Retinal pigment epithelial cell (primary cell): ENCODE data around the gene ARID5B.

Source experiments
- DNase-seq: peaks from one replicate; pipeline ENCODE4 v3.0.0-alpha.2; 2010; ENCODE audit warnings: low read depth
- H3K4me3 ChIP-seq: 2 replicates; pipeline ENCODE4 v1.5.1; 2011; ENCODE audit warnings: mild to moderate bottlenecking, low read length, control low read depth, moderate library complexity
- TF ChIP-seq, protein P1 (sequence below): conservative IDR thresholded peaks from 2 replicates; pipeline ENCODE4 v1.5.1; 2011; ENCODE audit warnings: low read depth, low read length, control low read depth, inconsistent platforms

Gene ARID5B

DNA sequence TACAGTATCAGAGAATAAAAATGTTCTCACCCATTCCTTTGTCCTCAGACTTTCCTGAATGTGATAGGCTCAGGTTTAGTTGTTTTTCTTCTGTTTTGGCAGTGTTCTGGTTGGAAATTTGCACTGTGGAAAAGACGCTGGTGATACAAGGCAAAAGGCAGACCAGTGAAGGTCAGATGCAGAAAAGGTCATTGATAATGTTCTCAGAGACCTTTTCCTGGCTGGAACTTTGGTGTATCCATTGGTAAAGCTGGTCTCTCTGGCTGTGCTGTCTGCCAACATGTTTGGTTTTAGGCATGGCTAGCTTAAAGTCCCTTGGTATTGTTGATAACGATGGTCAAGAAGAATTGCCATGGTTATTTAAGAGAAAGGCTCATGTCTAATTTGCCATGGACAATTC is 11.5 kb downstream of the ARID5B start:
- H3K4me3 ChIP-seq = no peak overlapping the region
- DNase-seq = no peak
- TF ChIP-seq, protein P1, sequence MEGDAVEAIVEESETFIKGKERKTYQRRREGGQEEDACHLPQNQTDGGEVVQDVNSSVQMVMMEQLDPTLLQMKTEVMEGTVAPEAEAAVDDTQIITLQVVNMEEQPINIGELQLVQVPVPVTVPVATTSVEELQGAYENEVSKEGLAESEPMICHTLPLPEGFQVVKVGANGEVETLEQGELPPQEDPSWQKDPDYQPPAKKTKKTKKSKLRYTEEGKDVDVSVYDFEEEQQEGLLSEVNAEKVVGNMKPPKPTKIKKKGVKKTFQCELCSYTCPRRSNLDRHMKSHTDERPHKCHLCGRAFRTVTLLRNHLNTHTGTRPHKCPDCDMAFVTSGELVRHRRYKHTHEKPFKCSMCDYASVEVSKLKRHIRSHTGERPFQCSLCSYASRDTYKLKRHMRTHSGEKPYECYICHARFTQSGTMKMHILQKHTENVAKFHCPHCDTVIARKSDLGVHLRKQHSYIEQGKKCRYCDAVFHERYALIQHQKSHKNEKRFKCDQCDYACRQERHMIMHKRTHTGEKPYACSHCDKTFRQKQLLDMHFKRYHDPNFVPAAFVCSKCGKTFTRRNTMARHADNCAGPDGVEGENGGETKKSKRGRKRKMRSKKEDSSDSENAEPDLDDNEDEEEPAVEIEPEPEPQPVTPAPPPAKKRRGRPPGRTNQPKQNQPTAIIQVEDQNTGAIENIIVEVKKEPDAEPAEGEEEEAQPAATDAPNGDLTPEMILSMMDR = no peak

DNA sequence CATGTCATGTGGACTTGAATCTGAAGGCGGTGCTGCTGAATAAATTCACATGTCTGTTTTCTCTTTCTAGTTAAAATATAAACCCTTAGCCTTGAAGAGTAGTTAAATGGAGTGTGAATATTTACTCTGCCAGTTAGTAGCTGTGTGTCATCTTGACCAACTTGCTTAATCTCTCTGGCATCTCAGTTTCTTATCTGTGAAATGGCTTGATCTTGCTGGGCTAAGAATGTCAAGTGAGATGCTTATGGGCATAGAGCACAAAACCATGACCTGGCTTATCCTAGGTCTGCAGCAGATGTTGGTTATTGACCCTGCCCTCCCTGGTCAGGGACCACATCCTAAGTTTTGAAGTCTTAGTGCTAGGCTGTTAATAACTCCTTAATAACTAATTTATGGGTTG is 16.6 kb downstream of the ARID5B start:
- TF ChIP-seq, protein P1 = no peak
- H3K4me3 ChIP-seq = no peak overlapping the region
- no peak for DNase-seq

DNA sequence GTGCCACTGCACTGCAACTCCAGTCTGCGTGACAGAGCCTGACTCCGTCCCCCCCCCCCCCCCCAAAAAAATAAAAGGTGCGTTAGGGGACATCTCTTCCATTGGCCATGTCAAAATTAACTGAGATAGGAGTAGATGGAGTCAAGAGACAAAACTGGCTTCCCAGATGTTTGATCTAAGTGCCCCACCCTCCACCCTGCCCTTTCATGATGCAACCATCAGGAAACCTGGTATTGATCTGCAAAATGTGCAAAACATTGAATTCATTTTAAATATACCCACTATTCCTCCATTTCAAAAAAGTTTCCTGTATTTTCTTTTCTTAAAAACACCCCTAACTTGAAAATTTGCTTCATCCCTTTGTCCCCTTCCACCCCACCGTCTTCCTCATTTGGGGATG is 17.5 kb downstream of the ARID5B start:
- no peak overlapping the region for H3K4me3 ChIP-seq
- TF ChIP-seq, protein P1 = no peak
- no peak for DNase-seq

DNA sequence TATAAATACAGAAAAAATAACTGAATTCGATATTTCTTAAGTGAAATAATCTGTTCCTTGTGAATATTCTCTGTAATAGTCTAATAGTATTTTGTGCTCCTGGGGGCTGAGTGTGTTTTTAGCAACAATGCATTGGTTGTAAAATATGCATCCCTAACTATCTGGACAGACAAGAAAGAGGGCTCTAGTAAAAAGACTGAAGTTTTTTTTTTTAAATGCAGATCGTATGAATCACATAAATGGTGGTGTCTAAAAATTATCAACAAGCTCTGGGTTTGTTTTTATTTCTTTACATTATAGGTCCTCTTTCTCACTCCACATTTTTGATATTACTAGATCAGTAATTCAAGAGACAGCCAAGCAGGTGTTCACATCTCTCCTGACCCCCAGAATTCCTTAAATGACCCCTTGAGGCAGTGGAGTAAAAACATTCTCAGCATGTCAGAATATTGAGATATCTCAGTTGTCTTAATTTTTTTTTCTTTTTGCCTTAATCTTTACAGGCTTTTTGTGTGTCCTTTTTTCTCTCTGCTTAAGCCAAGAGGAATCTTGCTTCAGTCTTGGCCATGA is 18.2 kb downstream of the ARID5B start:
- TF ChIP-seq, protein P1 = no peak
- DNase-seq = no peak
- H3K4me3 ChIP-seq = no peak overlapping the region

DNA sequence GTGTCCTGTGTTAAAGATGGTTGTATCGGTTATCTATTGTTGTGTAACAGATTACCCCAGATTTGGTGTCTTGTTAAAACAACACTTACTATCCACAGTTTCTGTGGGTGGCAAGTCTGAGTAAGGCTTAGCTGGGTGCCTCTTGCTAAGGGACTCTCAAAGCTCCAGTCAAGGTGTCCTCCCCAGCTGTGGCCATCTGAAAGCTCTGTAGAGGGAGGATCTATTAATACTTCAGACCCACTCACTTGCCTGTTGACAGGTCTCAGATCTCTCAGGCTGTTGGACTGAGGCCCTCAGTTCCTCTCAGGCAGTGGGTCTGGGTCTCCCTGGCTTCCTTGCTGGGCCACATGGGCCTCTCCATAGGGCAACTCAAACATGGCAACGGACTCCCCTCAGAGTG is 19.6 kb downstream of the ARID5B start:
- H3K4me3 ChIP-seq = no peak overlapping the region
- DNase-seq = no peak
- TF ChIP-seq, protein P1 = no peak

DNA sequence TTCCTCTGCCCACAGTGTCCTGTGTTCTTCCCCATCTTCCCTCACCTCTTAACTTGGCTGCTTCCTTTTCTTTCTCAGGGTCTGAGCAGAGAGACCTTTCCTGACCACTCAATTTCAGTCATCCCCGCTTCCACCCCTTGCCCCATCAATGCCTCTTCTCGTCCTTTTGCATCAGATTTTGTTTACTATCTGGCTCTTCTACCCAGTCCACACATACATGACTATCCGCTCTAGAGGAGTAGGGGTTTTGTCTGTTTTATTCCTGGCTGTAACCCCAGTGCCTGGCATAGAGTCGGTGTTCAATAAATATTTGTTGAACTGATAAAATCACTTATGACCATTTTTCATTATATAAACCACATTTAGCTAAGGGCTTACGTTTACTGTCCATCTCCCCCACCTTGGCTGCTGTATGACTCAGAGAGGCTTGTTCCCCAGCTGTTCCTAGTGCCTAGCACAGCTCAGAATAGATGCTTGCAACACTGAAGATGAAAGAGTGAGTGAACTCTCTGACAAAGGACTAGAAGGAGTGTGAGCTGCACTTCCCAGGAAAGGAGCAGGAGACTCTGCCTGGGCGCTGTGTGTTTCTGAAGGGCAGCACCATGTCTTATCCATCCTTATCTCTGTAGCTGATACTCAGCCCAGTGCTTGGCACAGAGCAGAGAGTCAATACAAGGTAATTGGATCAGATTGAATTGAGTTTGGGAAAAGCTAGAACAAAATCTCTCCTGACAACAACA is 21.9 kb downstream of the ARID5B start:
- TF ChIP-seq, protein P1 = no peak
- H3K4me3 ChIP-seq = no peak overlapping the region
- no peak for DNase-seq

DNA sequence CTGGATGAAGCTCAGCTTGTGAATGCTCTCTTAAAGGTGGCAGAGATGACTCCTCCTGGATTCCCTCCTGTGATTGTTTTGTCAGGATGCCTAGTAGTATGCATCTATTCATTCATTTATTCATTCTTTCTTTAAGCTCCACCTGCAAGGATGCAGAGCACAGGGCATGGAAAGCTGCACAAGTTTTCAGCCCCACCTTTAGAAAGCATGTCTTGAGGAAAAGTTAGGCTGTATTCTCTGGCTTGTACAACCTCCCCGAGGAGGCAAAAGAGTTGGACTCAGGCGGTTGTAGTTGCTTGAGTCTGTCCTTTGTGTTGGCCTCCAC is 22.4 kb downstream of the ARID5B start:
- TF ChIP-seq, protein P1 = no peak
- no peak for DNase-seq
- no peak overlapping the region for H3K4me3 ChIP-seq
